Peyer's patch (tissue), 4 donors: ENCODE results near the gene PRDX1. TPM values are rescaled to one million over a fixed set of nuclear protein-coding genes. Genes with fewer than 3 reads are reported as not detected.
A peak's percentile ranks its signal among the peaks of the same experiment; 100 is the strongest.
"Not testable (repeated sequence)": the region's sequence is repeated elsewhere in the genome, so short reads cannot be mapped to it uniquely, and the experiment has no call there.

ENCODE experiments used
- DNase-seq, 3 donors: peaks; one replicate each; pipeline ENCODE4 v3.0.0-alpha.2; 2017 to 2019
- H3K27ac ChIP-seq, 4 donors: fragments of 200-600 bp; sonication (generic); one replicate each; pipeline ENCODE4 v1.5.1; 2016 to 2019
- H3K27me3 ChIP-seq, 2 donors: fragments of 200-600 bp; sonication (generic); one replicate each; pipeline ENCODE4 v1.5.1; 2019
- H3K36me3 ChIP-seq, 3 donors: fragments of 200-600 bp; sonication (generic); one replicate each; pipeline ENCODE4 v1.5.1; 2016 to 2019
- H3K4me1 ChIP-seq, 4 donors: fragments of 200-600 bp; sonication (generic); one replicate each; pipeline ENCODE4 v1.5.1; 2016 to 2019
- H3K4me3 ChIP-seq, 4 donors: fragments of 200-600 bp; sonication (generic); 1 replicate in 3 of 4; 2 replicates in 1 of 4; pipeline ENCODE4 v1.5.1; 2016 to 2019; ENCODE audit warnings: mild to moderate bottlenecking in 1 of 4
- H3K9me3 ChIP-seq, 4 donors: fragments of 200-600 bp; sonication (generic); one replicate each; pipeline ENCODE4 v1.5.1; 2016 to 2019; ENCODE audit warnings: mild to moderate bottlenecking in 1 of 4
- CTCF ChIP-seq, 6 experiments: fragments of 450-650 bp in 4 of 6; fragments of 200-600 bp in 2 of 6; sonication (generic) in 1 of 6; IDR thresholded peaks; one replicate each; pipeline ENCODE4 v1.5.1; 2017 to 2019; ENCODE audit warnings: antibody characterized with exemption in 6 of 6, mild to moderate bottlenecking in 3 of 6, moderate library complexity in 1 of 6
- POLR2A ChIP-seq, 2 donors: fragments of 450-650 bp; IDR thresholded peaks; one replicate each; pipeline ENCODE4 v1.5.1; 2017; ENCODE audit warnings: antibody characterized with exemption in 2 of 2, mild to moderate bottlenecking in 2 of 2, moderate library complexity in 2 of 2
- total RNA-seq, 4 donors: library from RNA; depleted of rRNA; stranded (reverse); fragments of >200 nt; gene quantifications; one replicate each; pipeline ENCODE4 v1.1.0, GENCODE V29; 2016

PRDX1 gene
- total RNA-seq, 4 donors from 2014 or later, result 214 to 501 (median 292) TPM

DNA sequence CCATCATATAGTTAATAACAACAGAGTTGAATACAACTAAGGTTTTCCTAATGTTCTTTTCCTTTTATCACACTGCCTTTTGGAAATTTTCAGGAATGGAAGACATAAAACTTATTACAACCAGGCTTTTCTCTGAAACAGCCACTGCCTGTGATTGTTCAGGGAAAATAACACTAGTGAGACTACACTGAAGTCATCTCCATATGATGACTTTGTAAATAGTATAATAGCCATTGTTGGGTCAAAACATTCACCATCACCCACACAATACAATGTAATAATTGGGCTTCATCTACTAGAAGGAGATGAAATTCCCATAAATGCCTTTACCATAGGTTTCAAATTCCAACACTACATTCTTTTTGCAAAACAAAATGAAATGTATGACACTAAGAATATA lies 35.7 kb downstream of the PRDX1 start:
- H3K4me3 ChIP-seq, result no peak overlapping the region
- DNase-seq, result no peak
- no peaks in the 10 kb centered on the region for H3K27me3 ChIP-seq
- no peak for TF ChIP-seq POLR2A (IDR thresholded peaks at IDR 0.05)
- TF ChIP-seq CTCF (IDR thresholded peaks at IDR 0.05), result no peak
- no peaks in the 10 kb centered on the region for H3K36me3 ChIP-seq
- H3K9me3 ChIP-seq, result no peaks in the 10 kb centered on the region
- no peak overlapping the region for H3K27ac ChIP-seq
- H3K4me1 ChIP-seq, result peaks cover 0 to 7% (median 0%) of the 10 kb centered on the region in 4 donors

DNA sequence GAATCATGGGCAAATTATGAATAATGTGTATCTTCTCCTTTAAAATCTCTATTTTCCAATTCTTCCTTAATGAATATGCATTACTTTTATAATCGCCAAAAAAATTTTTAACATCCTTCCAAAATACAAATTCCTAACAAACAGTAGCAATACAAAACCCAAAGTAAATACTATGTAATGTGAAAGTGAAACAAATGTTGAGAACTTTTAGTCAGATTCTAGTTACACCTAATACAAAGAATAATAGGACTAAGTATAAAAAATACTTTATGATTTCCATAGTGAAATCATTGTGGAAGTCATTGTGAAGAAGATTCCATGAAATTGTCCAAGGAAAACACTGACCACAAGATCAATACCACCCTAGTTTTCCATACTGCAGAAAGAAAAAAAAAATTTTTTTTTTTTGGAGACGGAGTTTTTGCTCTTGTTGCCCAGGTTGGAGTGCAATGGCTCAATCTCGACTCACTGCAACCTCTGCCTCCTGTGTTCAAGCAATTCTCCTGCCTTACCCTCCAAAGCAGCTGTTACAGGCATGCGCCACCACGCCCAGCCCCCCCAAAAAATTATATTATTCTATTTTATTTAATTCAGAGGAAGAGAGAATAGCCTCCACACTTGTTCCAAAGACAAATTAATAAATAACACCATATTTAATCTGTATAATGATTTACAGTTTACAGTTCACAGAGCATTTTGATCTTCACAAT lies 42.5 kb downstream of the PRDX1 start:
- DNase-seq, result no peak

GRCh38 chr1:45478121-45478814 lies 43.4 kb downstream of the PRDX1 start:
- DNase-seq, result no peak
- Histone ChIP-seq H3K27me3 (no peaks in the 10 kb centered on the region), H3K4me3 (peak overlapping the region in 1 of 4 donors; percentile 3), H3K27ac (peak overlapping the region in 2 of 4 donors; percentile 18 to 59), H3K36me3 (no peaks in the 10 kb centered on the region), H3K4me1 (peaks cover 0 to 20% (median 0%) of the 10 kb centered on the region in 4 donors), H3K9me3 (no peaks in the 10 kb centered on the region)
- TF ChIP-seq CTCF (IDR thresholded peaks at IDR 0.05) (no peak), POLR2A (IDR thresholded peaks at IDR 0.05) (no peak)

More for the DNA sequence above, 42.5 kb downstream of the PRDX1 start:
- peak overlapping the region in 2 of 4 donors; percentile 18 to 59 for H3K27ac ChIP-seq
- H3K4me1 ChIP-seq, result peaks cover 0 to 20% (median 0%) of the 10 kb centered on the region in 4 donors
- peak overlapping the region in 2 of 4 donors; percentile 3 to 6 for H3K4me3 ChIP-seq
- no peaks in the 10 kb centered on the region for H3K9me3 ChIP-seq
- H3K36me3 ChIP-seq, result no peaks in the 10 kb centered on the region
- TF ChIP-seq POLR2A (IDR thresholded peaks at IDR 0.05) (no peak), CTCF (IDR thresholded peaks at IDR 0.05) (no peak)
- no peaks in the 10 kb centered on the region for H3K27me3 ChIP-seq

- Histone ChIP-seq H3K4me1 (peaks cover 0 to 20% (median 0%) of the 10 kb centered on the region in 4 donors), H3K27ac (peak overlapping the region in 1 of 4 donors; percentile 12), H3K27me3 (no peaks in the 10 kb centered on the region), H3K4me3 (no peak overlapping the region), H3K9me3 (no peaks in the 10 kb centered on the region), H3K36me3 (no peaks in the 10 kb centered on the region)
- no peak for DNase-seq
- TF ChIP-seq CTCF (IDR thresholded peaks at IDR 0.05), result no peak
- TF ChIP-seq POLR2A (IDR thresholded peaks at IDR 0.05), result no peak
Observed at GRCh38 chr1:45477646-45478045, 44.0 kb downstream of the PRDX1 start.

GRCh38 chr1:45474194-45474593 lies 47.5 kb downstream of the PRDX1 start:
- DNase-seq, H3K9me3 ChIP-seq, H3K27ac ChIP-seq, H3K4me3 ChIP-seq, H3K27me3 ChIP-seq, H3K36me3 ChIP-seq: not testable (repeated sequence)
- H3K4me1 ChIP-seq, result peaks cover 0 to 16% (median 0%) of the 10 kb centered on the region in 4 donors

DNA sequence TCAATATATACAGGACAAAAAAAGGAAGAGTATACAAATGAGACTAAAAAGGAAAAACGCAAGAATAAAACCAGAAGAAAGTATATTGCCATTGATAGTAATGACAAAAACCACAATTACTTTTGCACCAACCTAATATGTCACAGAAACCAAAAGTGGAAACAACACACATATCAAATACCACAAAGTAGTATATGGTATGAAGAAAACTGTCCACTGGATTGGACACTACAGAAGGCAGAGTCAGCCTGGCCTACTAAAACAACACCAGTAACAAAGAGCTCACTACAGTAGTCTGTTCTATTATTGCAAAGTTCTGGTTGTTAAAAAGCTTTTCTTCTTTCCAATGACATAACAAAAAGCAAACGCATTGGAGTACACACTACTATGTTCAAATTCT lies 48.4 kb downstream of the PRDX1 start:
- Histone ChIP-seq H3K4me1 (peaks cover 0 to 16% (median 0%) of the 10 kb centered on the region in 4 donors), H3K9me3 (no peaks in the 10 kb centered on the region), H3K4me3 (no peak overlapping the region), H3K27ac (no peak overlapping the region), H3K27me3 (no peaks in the 10 kb centered on the region), H3K36me3 (no peaks in the 10 kb centered on the region)
- DNase-seq, result no peak
- TF ChIP-seq POLR2A (IDR thresholded peaks at IDR 0.05) (no peak), CTCF (IDR thresholded peaks at IDR 0.05) (no peak)
